NB4 (cell line): ENCODE measurements around the gene TLN1.

Experiments used
- DNase-seq: peaks from one replicate; pipeline ENCODE4 v3.0.0; 2010; ENCODE audit warnings: low read depth
- H3K4me3 ChIP-seq: one replicate; pipeline ENCODE4 v1.5.1; 2011; ENCODE audit warnings: mild to moderate bottlenecking, low read depth, low read length, moderate library complexity
- MYC ChIP-seq: IDR thresholded peaks from 2 replicates; pipeline ENCODE4 v1.6.1; 2011; ENCODE audit warnings: low read depth, low read length
- POLR2A ChIP-seq: IDR thresholded peaks from 2 replicates; pipeline ENCODE4 v1.6.1; 2011; ENCODE audit warnings: mild to moderate bottlenecking; ENCODE audit not compliant: insufficient read length; ENCODE audit errors: extremely low read depth
- TF ChIP-seq, protein P1 (sequence below): IDR thresholded peaks from one replicate; pipeline ENCODE4 v1.5.1; 2012; ENCODE audit warnings: low read depth, low read length
- TF ChIP-seq, protein P2 (sequence below): IDR thresholded peaks from 2 replicates; pipeline ENCODE4 v1.6.1; 2011; ENCODE audit warnings: low read depth, low read length

The TLN1 gene, protein sequence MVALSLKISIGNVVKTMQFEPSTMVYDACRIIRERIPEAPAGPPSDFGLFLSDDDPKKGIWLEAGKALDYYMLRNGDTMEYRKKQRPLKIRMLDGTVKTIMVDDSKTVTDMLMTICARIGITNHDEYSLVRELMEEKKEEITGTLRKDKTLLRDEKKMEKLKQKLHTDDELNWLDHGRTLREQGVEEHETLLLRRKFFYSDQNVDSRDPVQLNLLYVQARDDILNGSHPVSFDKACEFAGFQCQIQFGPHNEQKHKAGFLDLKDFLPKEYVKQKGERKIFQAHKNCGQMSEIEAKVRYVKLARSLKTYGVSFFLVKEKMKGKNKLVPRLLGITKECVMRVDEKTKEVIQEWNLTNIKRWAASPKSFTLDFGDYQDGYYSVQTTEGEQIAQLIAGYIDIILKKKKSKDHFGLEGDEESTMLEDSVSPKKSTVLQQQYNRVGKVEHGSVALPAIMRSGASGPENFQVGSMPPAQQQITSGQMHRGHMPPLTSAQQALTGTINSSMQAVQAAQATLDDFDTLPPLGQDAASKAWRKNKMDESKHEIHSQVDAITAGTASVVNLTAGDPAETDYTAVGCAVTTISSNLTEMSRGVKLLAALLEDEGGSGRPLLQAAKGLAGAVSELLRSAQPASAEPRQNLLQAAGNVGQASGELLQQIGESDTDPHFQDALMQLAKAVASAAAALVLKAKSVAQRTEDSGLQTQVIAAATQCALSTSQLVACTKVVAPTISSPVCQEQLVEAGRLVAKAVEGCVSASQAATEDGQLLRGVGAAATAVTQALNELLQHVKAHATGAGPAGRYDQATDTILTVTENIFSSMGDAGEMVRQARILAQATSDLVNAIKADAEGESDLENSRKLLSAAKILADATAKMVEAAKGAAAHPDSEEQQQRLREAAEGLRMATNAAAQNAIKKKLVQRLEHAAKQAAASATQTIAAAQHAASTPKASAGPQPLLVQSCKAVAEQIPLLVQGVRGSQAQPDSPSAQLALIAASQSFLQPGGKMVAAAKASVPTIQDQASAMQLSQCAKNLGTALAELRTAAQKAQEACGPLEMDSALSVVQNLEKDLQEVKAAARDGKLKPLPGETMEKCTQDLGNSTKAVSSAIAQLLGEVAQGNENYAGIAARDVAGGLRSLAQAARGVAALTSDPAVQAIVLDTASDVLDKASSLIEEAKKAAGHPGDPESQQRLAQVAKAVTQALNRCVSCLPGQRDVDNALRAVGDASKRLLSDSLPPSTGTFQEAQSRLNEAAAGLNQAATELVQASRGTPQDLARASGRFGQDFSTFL (N-terminal part only)

DNA sequence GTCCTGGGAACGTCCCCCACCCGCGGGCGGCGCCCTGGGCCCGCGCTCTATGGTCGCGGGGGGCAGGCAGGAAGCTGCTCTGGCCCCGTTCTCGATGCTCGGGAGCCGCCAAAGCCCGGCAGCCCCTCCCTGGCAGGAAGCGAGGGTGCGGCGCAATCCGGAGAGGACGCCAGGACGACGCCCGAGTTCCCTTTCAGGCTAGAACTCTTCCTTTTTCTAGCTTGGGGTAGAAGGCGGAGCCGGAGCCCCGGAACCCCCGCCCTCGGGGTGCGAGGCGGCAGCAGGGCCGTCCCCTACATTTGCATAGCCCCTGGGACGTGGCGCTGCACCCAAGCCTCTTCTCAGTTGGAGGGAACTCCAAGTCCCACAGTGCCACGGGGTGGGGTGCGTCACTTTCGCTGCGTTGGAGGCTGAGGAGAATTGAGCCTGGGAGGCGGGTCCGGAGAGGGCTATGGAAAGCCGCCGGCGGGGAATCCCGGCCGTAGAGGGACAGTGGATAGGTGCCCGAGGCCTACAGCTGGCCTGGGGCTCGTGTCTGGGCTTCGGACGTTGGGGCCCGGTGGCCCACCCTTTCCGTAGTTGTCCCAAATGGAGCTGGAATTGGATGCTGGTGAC, at the start of gene TLN1, which contains the start of gene CREB3:
Gene TLN1, minus strand, starts transcription at position 11 of the 615 bp plus-strand sequence. CDS start 6,501 bp downstream, outside the sequence.
Gene CREB3, plus strand, starts transcription at position 482 of the 615 bp plus-strand sequence. Its CDS starts 107 bp downstream, at position 589.
- peak within 1 kb of the TSS; percentile 90 for H3K4me3 ChIP-seq
- peak; percentile 97 for DNase-seq
- TF ChIP-seq POLR2A (peak; percentile 15), MYC (peak; percentile 30; the same call in 1 of the 2 replicates)
- TF ChIP-seq, protein P1, sequence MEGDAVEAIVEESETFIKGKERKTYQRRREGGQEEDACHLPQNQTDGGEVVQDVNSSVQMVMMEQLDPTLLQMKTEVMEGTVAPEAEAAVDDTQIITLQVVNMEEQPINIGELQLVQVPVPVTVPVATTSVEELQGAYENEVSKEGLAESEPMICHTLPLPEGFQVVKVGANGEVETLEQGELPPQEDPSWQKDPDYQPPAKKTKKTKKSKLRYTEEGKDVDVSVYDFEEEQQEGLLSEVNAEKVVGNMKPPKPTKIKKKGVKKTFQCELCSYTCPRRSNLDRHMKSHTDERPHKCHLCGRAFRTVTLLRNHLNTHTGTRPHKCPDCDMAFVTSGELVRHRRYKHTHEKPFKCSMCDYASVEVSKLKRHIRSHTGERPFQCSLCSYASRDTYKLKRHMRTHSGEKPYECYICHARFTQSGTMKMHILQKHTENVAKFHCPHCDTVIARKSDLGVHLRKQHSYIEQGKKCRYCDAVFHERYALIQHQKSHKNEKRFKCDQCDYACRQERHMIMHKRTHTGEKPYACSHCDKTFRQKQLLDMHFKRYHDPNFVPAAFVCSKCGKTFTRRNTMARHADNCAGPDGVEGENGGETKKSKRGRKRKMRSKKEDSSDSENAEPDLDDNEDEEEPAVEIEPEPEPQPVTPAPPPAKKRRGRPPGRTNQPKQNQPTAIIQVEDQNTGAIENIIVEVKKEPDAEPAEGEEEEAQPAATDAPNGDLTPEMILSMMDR: no peak
- TF ChIP-seq, protein P2, sequence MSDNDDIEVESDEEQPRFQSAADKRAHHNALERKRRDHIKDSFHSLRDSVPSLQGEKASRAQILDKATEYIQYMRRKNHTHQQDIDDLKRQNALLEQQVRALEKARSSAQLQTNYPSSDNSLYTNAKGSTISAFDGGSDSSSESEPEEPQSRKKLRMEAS: peak; percentile 26; the same call in 1 of the 2 replicates

DNA sequence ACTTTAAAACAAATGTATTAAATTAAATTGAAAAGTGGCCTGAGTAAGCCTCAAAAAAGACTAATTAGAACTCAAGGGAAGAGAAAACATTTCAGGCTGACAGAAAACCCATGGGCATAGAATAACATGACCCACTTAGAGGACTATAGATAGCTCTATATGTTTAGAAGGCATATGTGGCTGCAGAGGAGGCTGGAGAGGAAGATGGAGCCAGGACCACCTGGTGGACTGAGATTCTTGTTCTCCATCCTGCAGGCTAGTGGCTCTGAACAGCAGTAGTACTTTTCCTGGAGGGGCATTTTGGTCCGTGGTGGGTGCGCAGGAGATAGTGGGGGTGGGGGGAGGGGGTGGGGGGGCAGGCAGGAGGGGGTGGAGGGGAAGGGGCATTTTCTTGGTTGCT, 49.1 kb upstream of the TLN1 start:
- TF ChIP-seq, protein P1: no peak
- no peak for TF ChIP-seq POLR2A
- no peak for TF ChIP-seq MYC
- TF ChIP-seq, protein P2: no peak
- no peak overlapping the region for H3K4me3 ChIP-seq
- DNase-seq: no peak

DNA sequence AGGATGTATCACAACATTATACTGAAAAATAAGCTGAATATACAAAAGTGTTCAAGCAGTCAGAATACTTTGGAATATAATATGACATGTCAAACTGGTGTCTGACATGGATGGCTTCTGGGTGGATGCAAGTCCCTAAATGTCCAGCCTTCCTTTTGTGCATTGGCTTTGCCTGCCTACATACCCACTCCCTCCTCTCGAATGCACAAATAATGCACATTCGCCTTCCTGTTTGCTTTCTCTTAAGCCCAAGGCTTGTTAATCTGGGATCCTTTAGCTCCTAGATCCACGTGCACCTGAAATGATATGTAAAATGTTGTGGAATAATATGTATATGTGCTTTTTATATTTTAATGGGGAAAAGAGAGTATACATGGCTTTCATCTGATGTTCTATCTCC, 46.5 kb upstream of the TLN1 start:
- no peak overlapping the region for H3K4me3 ChIP-seq
- DNase-seq: no peak
- TF ChIP-seq POLR2A: no peak
- TF ChIP-seq MYC: no peak
- TF ChIP-seq, protein P2: no peak
- TF ChIP-seq, protein P1: no peak

DNA sequence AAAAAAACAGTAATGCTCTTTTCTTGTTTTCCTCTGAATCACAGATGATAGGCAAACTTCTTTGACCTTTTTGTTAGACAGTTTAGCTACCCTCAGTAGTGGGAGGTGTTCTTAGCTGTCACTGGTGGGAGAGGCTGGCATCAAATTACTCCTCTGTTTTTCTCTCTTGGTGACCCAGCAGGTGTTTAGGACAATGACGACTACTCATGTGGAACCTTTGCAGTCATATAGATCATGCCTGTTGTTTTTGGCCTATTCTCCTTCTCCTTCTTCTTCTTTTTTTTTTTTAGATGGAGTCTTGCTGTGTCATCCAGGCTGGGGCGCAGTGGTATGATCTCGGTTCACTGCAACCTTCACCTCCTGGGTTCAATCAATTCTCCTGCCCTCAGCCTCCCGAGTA, 44.0 kb upstream of the TLN1 start:
- DNase-seq: no peak
- H3K4me3 ChIP-seq: no peak overlapping the region
- no peak for TF ChIP-seq MYC

DNA sequence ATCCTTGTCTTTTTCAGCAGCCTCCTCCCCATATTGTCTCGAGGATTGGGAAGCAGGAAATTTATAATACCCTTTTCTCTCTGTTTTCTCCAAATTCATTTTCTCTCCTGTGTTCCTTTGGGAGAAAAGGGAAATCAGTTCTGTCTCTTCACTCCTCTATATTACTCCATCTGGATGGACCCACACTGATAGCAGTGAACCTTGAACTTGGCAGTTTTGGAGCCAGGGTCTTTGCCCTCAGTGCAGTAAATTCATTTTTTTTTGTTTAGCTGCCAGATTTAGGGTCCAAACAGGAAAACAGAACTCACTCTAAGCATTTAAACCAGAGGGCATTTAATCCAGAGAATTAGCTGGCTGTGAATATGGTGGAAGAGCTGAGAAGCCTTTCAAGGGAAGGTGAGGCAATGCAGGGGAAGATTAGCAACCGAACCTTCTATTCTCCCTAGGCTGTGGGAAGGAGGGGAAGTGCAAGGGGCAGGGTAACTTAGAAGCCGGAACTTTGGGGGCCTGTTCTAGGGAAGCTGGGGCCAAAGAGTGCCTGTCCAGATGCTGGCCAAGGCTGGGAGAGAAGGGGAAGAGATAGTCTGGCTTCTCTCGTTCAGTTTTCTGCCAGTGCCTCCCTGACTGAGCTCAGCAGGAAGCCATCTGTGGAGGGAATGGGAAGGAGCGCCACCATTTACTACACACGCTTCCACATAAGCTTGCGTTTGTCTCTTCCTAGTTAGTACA, 43.1 kb upstream of the TLN1 start:
- TF ChIP-seq POLR2A (no peak), MYC (no peak)
- TF ChIP-seq, protein P2: no peak
- TF ChIP-seq, protein P1: no peak
- no peak overlapping the region for H3K4me3 ChIP-seq
- no peak for DNase-seq
